HEK293T (cell line): ENCODE results near the gene AGBL1.

Experiments used
- BHLHE40 ChIP-seq: fragments of 450-650 bp; IDR thresholded peaks from 2 replicates; pipeline ENCODE4 v1.6.1; 2016; ENCODE audit warnings: mild to moderate bottlenecking, moderate library complexity, borderline replicate concordance
- CTBP1 ChIP-seq: fragments of 450-650 bp; IDR thresholded peaks from 2 replicates; pipeline ENCODE4 v1.6.1; 2016; ENCODE audit warnings: borderline replicate concordance
- ELF4 ChIP-seq: fragments of 450-650 bp; IDR thresholded peaks from 2 replicates; pipeline ENCODE4 v1.6.1; 2017; ENCODE audit warnings: antibody characterized with exemption
- FOXA1 ChIP-seq: fragments of 450-650 bp; IDR thresholded peaks from 2 replicates; pipeline ENCODE4 v1.6.1; 2016; ENCODE audit warnings: mild to moderate bottlenecking
- FOXM1 ChIP-seq: fragments of 450-650 bp; IDR thresholded peaks from 2 replicates; pipeline ENCODE4 v1.6.1; 2017; ENCODE audit warnings: mild to moderate bottlenecking, borderline replicate concordance
- NFRKB ChIP-seq: fragments of 450-650 bp; IDR thresholded peaks from 2 replicates; pipeline ENCODE4 v1.6.1; 2016; ENCODE audit warnings: mild to moderate bottlenecking, moderate library complexity
- SP1 ChIP-seq: fragments of 450-650 bp; IDR thresholded peaks from 2 replicates; pipeline ENCODE4 v1.6.1; 2017
- SUZ12 ChIP-seq: fragments of 450-650 bp; IDR thresholded peaks from 2 replicates; pipeline ENCODE4 v1.6.1; 2016; ENCODE audit warnings: mild to moderate bottlenecking
- TARDBP ChIP-seq: fragments of 450-650 bp; IDR thresholded peaks from 2 replicates; pipeline ENCODE4 v1.6.1; 2016

DNA sequence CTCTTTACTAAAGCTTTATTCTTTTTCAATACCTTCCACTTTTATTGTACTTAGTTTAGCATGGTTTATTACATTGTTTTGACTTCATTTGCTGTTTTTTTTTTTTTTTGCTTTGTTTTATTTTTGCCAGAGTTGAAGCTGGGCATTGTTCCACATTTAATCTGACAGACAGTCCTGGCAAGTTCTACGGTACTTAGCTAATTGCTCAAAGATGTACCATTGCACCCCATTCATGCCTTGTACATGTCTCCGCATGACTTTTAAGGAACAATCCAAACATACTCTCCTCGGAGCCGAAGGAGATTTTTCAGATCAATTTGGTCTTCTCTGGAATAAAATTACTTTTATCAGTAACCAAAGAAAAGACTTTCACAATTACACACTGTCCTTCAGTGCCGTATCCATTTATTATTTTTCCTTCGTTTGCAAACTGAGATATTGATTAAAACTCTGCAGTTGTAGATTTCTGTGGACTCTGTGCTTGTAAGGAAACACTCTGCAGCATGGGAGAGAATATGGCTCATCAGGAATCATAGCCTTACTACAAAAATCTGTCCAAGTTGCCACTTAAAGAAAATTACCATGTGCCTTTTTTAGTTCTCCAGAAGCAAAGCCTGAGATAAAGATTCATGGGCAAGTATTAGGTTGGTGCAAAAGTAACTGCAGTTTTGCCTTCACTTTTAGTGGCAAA lies 952.0 kb downstream of the AGBL1 start:
- no peak for TF ChIP-seq NFRKB
- no peak for TF ChIP-seq FOXM1
- no peak for TF ChIP-seq CTBP1
- no peak for TF ChIP-seq SP1
- TF ChIP-seq FOXA1, result no peak
- no peak for TF ChIP-seq TARDBP
- TF ChIP-seq SUZ12, result no peak
- no peak for TF ChIP-seq ELF4
- TF ChIP-seq BHLHE40, result no peak
